Fibroblast of the aortic adventitia (primary cell): ENCODE data around the gene LRP1B. TPM values are rescaled to one million over a fixed set of nuclear protein-coding genes. Genes with fewer than 3 reads are reported as not detected.

ENCODE experiments used
- DNase-seq: peaks from one replicate; pipeline ENCODE4 v3.0.0-alpha.2; 2010; ENCODE audit warnings: low read depth
- H3K4me3 ChIP-seq: 2 replicates; pipeline ENCODE4 v1.5.1; 2011; ENCODE audit warnings: low read depth, mild to moderate bottlenecking, control low read depth, low read length, moderate library complexity
- CTCF ChIP-seq: IDR thresholded peaks from 2 replicates; pipeline ENCODE4 v1.5.1; 2011; ENCODE audit warnings: mild to moderate bottlenecking, low read length, control low read depth, inconsistent platforms; ENCODE audit not compliant: insufficient read depth
- total RNA-seq: library from RNA; depleted of rRNA; stranded (reverse); fragments of >200 nt; gene quantifications from 2 replicates; pipeline ENCODE4 v1.2.3, GENCODE V29; 2012; ENCODE audit warnings: low replicate concordance

Gene LRP1B
- total RNA-seq, 1 donor: 0.36 TPM

- no peak overlapping the region for H3K4me3 ChIP-seq
- TF ChIP-seq CTCF: no peak
- no peak for DNase-seq
Observed at GRCh38 chr2:141037361-141037760, 1093.5 kb downstream of the LRP1B start.

GRCh38 chr2:141035846-141036420 lies 1094.9 kb downstream of the LRP1B start:
- no peak overlapping the region for H3K4me3 ChIP-seq
- no peak for TF ChIP-seq CTCF
- DNase-seq: no peak

GRCh38 chr2:141029428-141030078 lies 1101.3 kb downstream of the LRP1B start:
- DNase-seq: no peak
- no peak for TF ChIP-seq CTCF
- H3K4me3 ChIP-seq: no peak overlapping the region

- no peak for DNase-seq
- no peak overlapping the region for H3K4me3 ChIP-seq
- no peak for TF ChIP-seq CTCF
Observed at GRCh38 chr2:141027221-141027620, 1103.6 kb downstream of the LRP1B start.

GRCh38 chr2:141021611-141022010 lies 1109.2 kb downstream of the LRP1B start:
- H3K4me3 ChIP-seq: no peak overlapping the region
- no peak for TF ChIP-seq CTCF
- DNase-seq: no peak

- TF ChIP-seq CTCF: no peak
- H3K4me3 ChIP-seq: no peak overlapping the region
- peak; percentile 58 for DNase-seq
Observed at GRCh38 chr2:141021109-141021508, 1109.7 kb downstream of the LRP1B start.

- H3K4me3 ChIP-seq: no peak overlapping the region
- no peak for TF ChIP-seq CTCF
- no peak for DNase-seq
Observed at GRCh38 chr2:141020346-141020745, 1110.5 kb downstream of the LRP1B start.
